Heart right ventricle (tissue), 16 donors: ENCODE data around the gene ZYG11A. TPM values are rescaled to one million over a fixed set of nuclear protein-coding genes. Genes with fewer than 3 reads are reported as not detected.

Source experiments
- ATAC-seq, 8 donors: fragments of 200-7000 bp; cut with Tn5 transposase; one replicate each; pipeline ENCODE4 v1.9.1; 2020; ENCODE audit warnings: mild to moderate bottlenecking in 8 of 8, moderate library complexity in 8 of 8, moderate number of reproducible peaks in 1 of 8
- DNase-seq, 2 donors: peaks; one replicate each; pipeline ENCODE4 v3.0.0-alpha.2; 2020
- H3K27ac ChIP-seq, 10 donors: fragments of 200-600 bp; sonication (generic) in 2 of 10; one replicate each; pipeline versions ENCODE4 v1.5.0 to v1.8.0; 2020 to 2022; ENCODE audit warnings: mild to moderate bottlenecking in 3 of 10
- H3K27me3 ChIP-seq, 7 donors: fragments of 200-600 bp; one replicate each; pipeline ENCODE4 v1.8.0; 2021 to 2022; ENCODE audit warnings: mild to moderate bottlenecking in 2 of 7
- H3K36me3 ChIP-seq, 9 donors: fragments of 200-600 bp; sonication (generic) in 1 of 9; one replicate each; pipeline versions ENCODE4 v1.5.0 to v1.8.0; 2020 to 2022; ENCODE audit warnings: mild to moderate bottlenecking in 2 of 9
- H3K4me1 ChIP-seq, 9 donors: fragments of 200-600 bp; sonication (generic) in 1 of 9; one replicate each; pipeline versions ENCODE4 v1.5.0 to v1.8.0; 2020 to 2022; ENCODE audit warnings: mild to moderate bottlenecking in 4 of 9
- H3K4me3 ChIP-seq, 10 donors: fragments of 200-600 bp; sonication (generic) in 2 of 10; one replicate each; pipeline versions ENCODE4 v1.5.0 to v1.8.0; 2020 to 2022; ENCODE audit warnings: mild to moderate bottlenecking in 7 of 10, moderate library complexity in 2 of 10
- H3K9me3 ChIP-seq, 11 donors: fragments of 200-600 bp in 10 of 11; sonication (generic) in 2 of 11; one replicate each; pipeline versions ENCODE4 v1.5.0 to v1.8.0; 2013 to 2022; ENCODE audit warnings: mild to moderate bottlenecking in 2 of 11, control low read depth in 1 of 11, moderate library complexity in 1 of 11
- CTCF ChIP-seq, 9 donors: fragments of 200-600 bp; sonication (generic) in 2 of 9; IDR thresholded peaks; one replicate each; pipeline versions ENCODE4 v1.5.0 to v1.8.0; 2021 to 2022; ENCODE audit warnings: antibody characterized with exemption in 9 of 9, mild to moderate bottlenecking in 5 of 9, moderate library complexity in 1 of 9
- WGBS, 2 donors: extraction: QIAGEN DNeasy Blood & Tissue Kit; methylation state at CpG; one replicate each; pipeline ENCODE4 v1.1.7; 2013; ENCODE audit warnings: inconsistent platforms in 1 of 2; 5-methylcytosine and 5-hydroxymethylcytosine counted together
- intact Hi-C, 10 donors: fragments of 100-400 bp; cut with DNase I; formaldehyde crosslinking; loops; one replicate each; pipeline versions ENCODE4 v1.11.1 to v1.14.2; 2022
- polyA plus RNA-seq, 2 donors: library from polyadenylated mRNA; stranded (reverse); fragments of 200-250 nt; gene quantifications; one replicate each; pipeline ENCODE4 v1.2.3, GENCODE V29; 2013
- total RNA-seq, 10 donors: library from RNA; stranded (reverse); fragmentation: NEBNext Ultra II Directional in 3 of 10; extraction: Animal tissue kit (Norgen Biotek cat#: 25700) in 3 of 10; gene quantifications; one replicate each; pipeline versions ENCODE4 v1.2.1 to v1.2.4, GENCODE V29; 2021 to 2023
- donor health status: Arrhythmogenic right ventricular cardiomyopathy.
- donor health status: ischemic (EF 13 %, LVEDD 7.1; RV severe dilation, severe dysfunction).
- donor health status: healthy with polysubstance abuse.
- donor health status: DM: no; HTN: yes; CAD: no.
- donor health status: DM: no; HTN: no; CAD: no.
- donor health status: ischemic (EF 25% LVEDD 6.9; RV normal size, moderate dysfunction).
- donor health status: ischemic (EF 25% LVEDD 5.7; RV mildly dilated, moderate dysfunction).
- donor health status: healthy.
- donor health status: DM: yes; HTN: yes; CAD: no.
- donor health status: Ischemic cardiomyopathy.
- donor health status: ischemic (EF 35%, LVEDD 5.7; RV mildly dilated, moderate dysfunction).
- donor health status: nonischemic (EF 11% LVEDD 7.7; RV severe dilation, severe dysfunction).
- donor health status: DM: yes; HTN: yes; CAD: no.
- donor health status: PGD.
- donor health status: ischemic (EF 29% LVEDD 5.4; RV normal size, mild dysfunction).
- donor health status: nonischemic (EF 23%, LVEDD 6.1; RV moderate dilation, normal function).

ZYG11A gene
- total and polyA plus RNA-seq, 12 donors = 0.07 TPM; not detected in 11

GRCh38 chr1:52904208-52904926 lies 61.8 kb downstream of the ZYG11A start:
- H3K4me1 ChIP-seq = peaks cover 5 to 29% (median 18%) of the 10 kb centered on the region in 9 donors
- H3K4me3 ChIP-seq = no peak overlapping the region
- H3K36me3 ChIP-seq = peaks cover 0 to 21% (median 0%) of the 10 kb centered on the region in 9 donors
- no peak for DNase-seq
- 90 to 92% methylated on average over 13 of the region's 13 CpGs for WGBS, 2 donors
- peak in 3 of 8 donors; percentile 3 to 8 (median 5) for ATAC-seq
- peak overlapping the region in 8 of 10 donors; percentile 26 to 90 (median 84) for H3K27ac ChIP-seq
- TF ChIP-seq CTCF (IDR thresholded peaks at IDR 0.05) = no peak
- no peaks in the 10 kb centered on the region for H3K9me3 ChIP-seq
- no peaks in the 10 kb centered on the region for H3K27me3 ChIP-seq
- intact Hi-C loops = loop anchor here in 2 of 10 donors (10.0 kb wide), 1 partner anchor 280 kb away; no protein-coding TSS in a partner anchor

GRCh38 chr1:52904927-52905698 lies 62.6 kb downstream of the ZYG11A start:
- Histone ChIP-seq H3K9me3 (no peaks in the 10 kb centered on the region), H3K4me3 (no peak overlapping the region), H3K4me1 (peaks cover 5 to 29% (median 18%) of the 10 kb centered on the region in 9 donors), H3K36me3 (peaks cover 0 to 25% (median 0%) of the 10 kb centered on the region in 9 donors), H3K27me3 (no peaks in the 10 kb centered on the region), H3K27ac (peak overlapping the region; percentile 26 to 90 (median 80))
- ATAC-seq = peak; percentile 80 to 97 (median 94)
- WGBS, 2 donors = 42 to 52% methylated on average over 20 of the region's 20 CpGs
- peak in 7 of 9 donors; percentile 30 to 50 (median 35) for TF ChIP-seq CTCF (IDR thresholded peaks at IDR 0.05)
- intact Hi-C loops = loop anchor here in 2 of 10 donors (10.0 kb wide), 1 partner anchor 280 kb away; no protein-coding TSS in a partner anchor
- DNase-seq = peak in 1 of 2 donors; percentile 49

- Histone ChIP-seq H3K4me3 (no peak overlapping the region), H3K4me1 (peaks cover 5 to 29% (median 18%) of the 10 kb centered on the region in 9 donors), H3K36me3 (peaks cover 0 to 20% (median 0%) of the 10 kb centered on the region in 9 donors), H3K27ac (peak overlapping the region in 9 of 10 donors; percentile 26 to 90 (median 82)), H3K9me3 (no peaks in the 10 kb centered on the region), H3K27me3 (no peaks in the 10 kb centered on the region)
- DNase-seq = no peak
- 75 to 80% methylated on average over 6 of the region's 6 CpGs for WGBS, 2 donors
- ATAC-seq = peak in 7 of 8 donors; percentile 39 to 80 (median 63)
- TF ChIP-seq CTCF (IDR thresholded peaks at IDR 0.05) = no peak
- intact Hi-C loops = loop anchor here in 2 of 10 donors (10.0 kb wide), 1 partner anchor 279 kb away; no protein-coding TSS in a partner anchor
Measured at GRCh38 chr1:52906135-52906603, 63.6 kb downstream of the ZYG11A start.
